A549 (cell line): ENCODE data around the gene DYRK1A.

Experiments
- BHLHE40 ChIP-seq: IDR thresholded peaks from 2 replicates; pipeline ENCODE4 v1.6.1; 2012; ENCODE audit warnings: low read depth, low read length, inconsistent platforms
- CTCF ChIP-seq: fragments of >200 bp; sonication (Bioruptor Twin); formaldehyde crosslinking; IDR thresholded peaks from 3 replicates; pipeline ENCODE4 v1.5.1; 2016
- MAFK ChIP-seq: fragments of 450-650 bp; IDR thresholded peaks from 2 replicates; pipeline ENCODE4 v1.6.1; 2014; ENCODE audit not compliant: partially characterized antibody
- MYC ChIP-seq: IDR thresholded peaks from 2 replicates; pipeline ENCODE4 v1.6.1; 2012; ENCODE audit warnings: mild to moderate bottlenecking, inconsistent platforms, low read length, improper control_type of control experiment, borderline replicate concordance
- POLR2AphosphoS2 ChIP-seq: conservative IDR thresholded peaks from 2 replicates; pipeline ENCODE4 v1.6.1; 2012; ENCODE audit warnings: low read length, improper control_type of control experiment, inconsistent platforms
- REST ChIP-seq: fragments of 200-600 bp; sonication (generic); IDR thresholded peaks from 2 replicates; pipeline ENCODE4 v1.6.1; 2016; ENCODE audit warnings: antibody characterized with exemption, mild to moderate bottlenecking, moderate library complexity
- RFX5 ChIP-seq: fragments of 450-650 bp; IDR thresholded peaks from 2 replicates; pipeline ENCODE4 v1.7.1; 2014; ENCODE audit warnings: antibody characterized with exemption, mild to moderate bottlenecking, moderate library complexity

- TF ChIP-seq POLR2AphosphoS2: no peak
- no peak for TF ChIP-seq MAFK
- peak; percentile 80 for TF ChIP-seq BHLHE40
- no peak for TF ChIP-seq RFX5
- TF ChIP-seq CTCF: no peak
- no peak for TF ChIP-seq MYC
- no peak for TF ChIP-seq REST
Observed at GRCh38 chr21:37366482-37367316, at the start of gene DYRK1A.
